ENCODE results near the gene NFAT5. TPM values are rescaled to one million over a fixed set of nuclear protein-coding genes. Genes with fewer than 3 reads are reported as not detected.

Gene NFAT5
- total and polyA plus RNA-seq, 9 donors = 8.2 to 47.9 (median 37.0) TPM

GRCh38 chr16:69688589-69688988 lies 122.8 kb downstream of the NFAT5 start:
- Histone ChIP-seq H3K36me3 (no peaks in the 10 kb centered on the region), H3K27ac (no peak overlapping the region), H3K4me1 (ENCODE audit: insufficient read depth) (peaks cover 5% of the 10 kb centered on the region), H3K4me3 (no peak overlapping the region), H3K27me3 (no peaks in the 10 kb centered on the region), H3K9me3 (no peaks in the 10 kb centered on the region)
- no peak for TF ChIP-seq POLR2A (IDR thresholded peaks at IDR 0.05)
- TF ChIP-seq EP300 (IDR thresholded peaks at IDR 0.05) = no peak
- no peak for TF ChIP-seq CTCF (IDR thresholded peaks at IDR 0.05)
- DNase-seq = no peak
- WGBS, 3 donors = 95 to 97% (median 95%) methylated on average over 2 of the region's 2 CpGs
- intact Hi-C loops (cut with DNase I) = no loop called here

GRCh38 chr16:69691980-69692911 lies 126.5 kb downstream of the NFAT5 start:
- intact Hi-C loops (cut with DNase I) = loop anchor here in 1 of 4 donors (10.0 kb wide), 1 partner anchor 287 kb away; no protein-coding TSS in a partner anchor
- WGBS, 3 donors = 12 to 24% (median 16%) methylated on average over 4 of the region's 4 CpGs
- TF ChIP-seq CTCF (IDR thresholded peaks at IDR 0.05) (no peak), POLR2A (IDR thresholded peaks at IDR 0.05) (no peak), EP300 (IDR thresholded peaks at IDR 0.05) (no peak)
- H3K9me3 ChIP-seq = no peaks in the 10 kb centered on the region
- H3K4me3 ChIP-seq = no peak overlapping the region
- H3K36me3 ChIP-seq = no peaks in the 10 kb centered on the region
- H3K27ac ChIP-seq = no peak overlapping the region
- H3K4me1 ChIP-seq (ENCODE audit: insufficient read depth) = peaks cover 5% of the 10 kb centered on the region
- no peaks in the 10 kb centered on the region for H3K27me3 ChIP-seq
- DNase-seq = no peak

- H3K27ac ChIP-seq = no peak overlapping the region
Measured at GRCh38 chr16:69693916-69694315, 128.2 kb downstream of the NFAT5 start.

GRCh38 chr16:69698404-69698803 lies 132.6 kb downstream of the NFAT5 start:
- DNase-seq = no peak
- Histone ChIP-seq H3K4me1 (ENCODE audit: insufficient read depth) (peaks cover 1% of the 10 kb centered on the region), H3K9me3 (no peaks in the 10 kb centered on the region), H3K36me3 (no peaks in the 10 kb centered on the region), H3K27ac (no peak overlapping the region), H3K4me3 (no peak overlapping the region), H3K27me3 (no peaks in the 10 kb centered on the region)
- 78 to 86% (median 79%) methylated on average over 3 of the region's 3 CpGs for WGBS, 3 donors
- no peak for TF ChIP-seq CTCF (IDR thresholded peaks at IDR 0.05)
- TF ChIP-seq EP300 (IDR thresholded peaks at IDR 0.05) = no peak
- TF ChIP-seq POLR2A (IDR thresholded peaks at IDR 0.05) = no peak
- intact Hi-C loops (cut with DNase I) = loop anchor here in 1 of 4 donors (10.0 kb wide), 1 partner anchor 294 kb away; no protein-coding TSS in a partner anchor

More at GRCh38 chr16:69693916-69694315, 128.2 kb downstream of the NFAT5 start:
- Histone ChIP-seq H3K4me3 (no peak overlapping the region), H3K27me3 (no peaks in the 10 kb centered on the region), H3K36me3 (no peaks in the 10 kb centered on the region), H3K4me1 (ENCODE audit: insufficient read depth) (peaks cover 6% of the 10 kb centered on the region), H3K9me3 (no peaks in the 10 kb centered on the region)
- intact Hi-C loops (cut with DNase I) = loop anchor here in 1 of 4 donors (10.0 kb wide), 1 partner anchor 289 kb away; no protein-coding TSS in a partner anchor
- 93 to 100% (median 97%) methylated on average over 2 of the region's 2 CpGs for WGBS, 3 donors
- TF ChIP-seq CTCF (IDR thresholded peaks at IDR 0.05) (no peak), EP300 (IDR thresholded peaks at IDR 0.05) (no peak), POLR2A (IDR thresholded peaks at IDR 0.05) (no peak)
- no peak for DNase-seq

Measured in ovary (tissue), 9 donors.